Measurements from ENCODE around the gene ZNF699. TPM values are rescaled to one million over a fixed set of nuclear protein-coding genes. Genes with fewer than 3 reads are reported as not detected.

Gene ZNF699
- polyA plus RNA-seq, 1 of the 3 experiments (the other 2 are of a cell fraction), result 0.97 TPM

DNA sequence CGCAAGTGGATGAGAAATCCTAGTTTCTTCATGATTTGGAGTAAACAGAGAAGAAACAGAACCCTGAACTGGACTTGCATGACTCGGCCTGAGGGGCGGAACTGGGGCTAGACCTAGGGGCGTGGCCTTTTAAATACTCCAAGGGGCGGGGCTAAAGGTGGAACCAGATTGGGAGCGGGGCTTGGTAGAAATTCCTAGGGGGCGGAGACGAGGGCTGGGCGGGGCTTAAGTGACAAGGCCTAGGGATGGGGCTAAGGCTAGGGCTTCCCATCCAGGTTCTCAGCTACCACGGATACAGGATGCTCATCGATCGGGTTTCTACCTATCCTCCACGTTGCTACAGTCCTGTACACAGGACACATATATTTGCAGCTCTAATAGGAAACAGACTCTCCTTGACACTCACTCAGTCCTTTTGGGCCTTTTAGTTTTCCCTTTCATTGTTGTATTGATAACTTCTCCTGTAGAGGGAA lies 372 bp upstream of the ZNF699 start:
- peaks cover 16% of the 10 kb centered on the region for H3F3A ChIP-seq (replicated peaks; ENCODE audit: insufficient read depth)
- peaks cover 0 to 4% of the 10 kb centered on the region in 2 experiments; a peak in 2 of 4 replicates for H3K4me1 ChIP-seq (ENCODE audit: control insufficient read depth in 1 of 2, insufficient read depth in 2 of 2, low read depth in 1 of 2, low read length in 1 of 2)
- peak; percentile 92 for DNase-seq
- no peaks in the 10 kb centered on the region for H4K20me1 ChIP-seq (ENCODE audit: insufficient read depth)
- TF ChIP-seq RCOR1 (IDR thresholded peaks at IDR 0.05; ENCODE audit: low read length) (no peak), FOXJ3 (CRISPR knock-in tag; IDR thresholded peaks at IDR 0.05) (no peak), USF1 (IDR thresholded peaks at IDR 0.05; ENCODE audit: borderline replicate concordance, low read depth) (no peak), CHD2 (IDR thresholded peaks at IDR 0.05; ENCODE audit: low read length, partially characterized antibody) (no peak), ELF1 (IDR thresholded peaks at IDR 0.05) (no peak), FOXM1 (IDR thresholded peaks at IDR 0.05; ENCODE audit: low read depth) (no peak), EP300 (IDR thresholded peaks at IDR 0.05; ENCODE audit: borderline replicate concordance in 1 of 2, low read depth in 1 of 2, low read length in 1 of 2) (no peak), RFX5 (IDR thresholded peaks at IDR 0.05; ENCODE audit: low read length) (no peak), NFIC (IDR thresholded peaks at IDR 0.05; ENCODE audit: borderline replicate concordance) (no peak), USF2 (IDR thresholded peaks at IDR 0.05; ENCODE audit: borderline replicate concordance, low read depth, low read length) (no peak), GABPA (IDR thresholded peaks at IDR 0.05; ENCODE audit: low read depth) (no peak), GATA2 (CRISPR knock-in tag; IDR thresholded peaks at IDR 0.05) (no peak), CTCF (IDR thresholded peaks at IDR 0.05) (no peak), MEF2A (IDR thresholded peaks at IDR 0.05; ENCODE audit: borderline replicate concordance, low read depth) (no peak)
- TF ChIP-seq, protein P1, sequence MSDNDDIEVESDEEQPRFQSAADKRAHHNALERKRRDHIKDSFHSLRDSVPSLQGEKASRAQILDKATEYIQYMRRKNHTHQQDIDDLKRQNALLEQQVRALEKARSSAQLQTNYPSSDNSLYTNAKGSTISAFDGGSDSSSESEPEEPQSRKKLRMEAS (IDR thresholded peaks at IDR 0.05; ENCODE audit: low read depth), result no peak; the same call in 1 of the 2 replicates
- TF ChIP-seq, protein P2, sequence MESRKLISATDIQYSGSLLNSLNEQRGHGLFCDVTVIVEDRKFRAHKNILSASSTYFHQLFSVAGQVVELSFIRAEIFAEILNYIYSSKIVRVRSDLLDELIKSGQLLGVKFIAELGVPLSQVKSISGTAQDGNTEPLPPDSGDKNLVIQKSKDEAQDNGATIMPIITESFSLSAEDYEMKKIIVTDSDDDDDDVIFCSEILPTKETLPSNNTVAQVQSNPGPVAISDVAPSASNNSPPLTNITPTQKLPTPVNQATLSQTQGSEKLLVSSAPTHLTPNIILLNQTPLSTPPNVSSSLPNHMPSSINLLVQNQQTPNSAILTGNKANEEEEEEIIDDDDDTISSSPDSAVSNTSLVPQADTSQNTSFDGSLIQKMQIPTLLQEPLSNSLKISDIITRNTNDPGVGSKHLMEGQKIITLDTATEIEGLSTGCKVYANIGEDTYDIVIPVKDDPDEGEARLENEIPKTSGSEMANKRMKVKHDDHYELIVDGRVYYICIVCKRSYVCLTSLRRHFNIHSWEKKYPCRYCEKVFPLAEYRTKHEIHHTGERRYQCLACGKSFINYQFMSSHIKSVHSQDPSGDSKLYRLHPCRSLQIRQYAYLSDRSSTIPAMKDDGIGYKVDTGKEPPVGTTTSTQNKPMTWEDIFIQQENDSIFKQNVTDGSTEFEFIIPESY (IDR thresholded peaks at IDR 0.05; ENCODE audit: borderline replicate concordance, low read depth), result no peak
- TF ChIP-seq, protein P3, sequence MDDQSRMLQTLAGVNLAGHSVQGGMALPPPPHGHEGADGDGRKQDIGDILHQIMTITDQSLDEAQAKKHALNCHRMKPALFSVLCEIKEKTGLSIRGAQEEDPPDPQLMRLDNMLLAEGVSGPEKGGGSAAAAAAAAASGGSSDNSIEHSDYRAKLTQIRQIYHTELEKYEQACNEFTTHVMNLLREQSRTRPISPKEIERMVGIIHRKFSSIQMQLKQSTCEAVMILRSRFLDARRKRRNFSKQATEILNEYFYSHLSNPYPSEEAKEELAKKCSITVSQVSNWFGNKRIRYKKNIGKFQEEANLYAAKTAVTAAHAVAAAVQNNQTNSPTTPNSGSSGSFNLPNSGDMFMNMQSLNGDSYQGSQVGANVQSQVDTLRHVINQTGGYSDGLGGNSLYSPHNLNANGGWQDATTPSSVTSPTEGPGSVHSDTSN (IDR thresholded peaks at IDR 0.05), result no peak
- H3K9me3 ChIP-seq, result no peaks in the 10 kb centered on the region
- H3K79me2 ChIP-seq (ENCODE audit: insufficient read depth), result peaks cover 36% of the 10 kb centered on the region
- CTCF ChIA-PET, result interaction anchor here (1.1 to 2.2 kb wide), 3 partner anchors 12 to 105 kb away, joined by 4 to 6 read pairs (median 5); partner anchors contain the start of gene ZNF559
- H3K4me3 ChIP-seq (ENCODE audit: low read depth in 2 of 2, low read length in 1 of 2), result peak overlapping the region; percentile 79 to 97
- H3K4me2 ChIP-seq, result peak overlapping the region; percentile 80
- WGBS (ENCODE audit: low lambda C conversion rate), result 0% methylated on average over 11 of the region's 13 CpGs
- H3K36me3 ChIP-seq (replicated peaks in 1 of 2; ENCODE audit: control insufficient read depth in 1 of 2, insufficient read depth in 2 of 2, low read length in 1 of 2), result peaks cover 0 to 6% of the 10 kb centered on the region in 2 experiments
- no peaks in the 10 kb centered on the region for H3K9me2 ChIP-seq
- POLR2A ChIA-PET, result interaction anchor here (1.4 kb wide), 1 partner anchor 14 kb away, joined by 5 read pairs; no protein-coding TSS in a partner anchor
- no peaks in the 10 kb centered on the region for H3K27me3 ChIP-seq (ENCODE audit: insufficient read depth)
- H2AFZ ChIP-seq (ENCODE audit: low read depth), result peak overlapping the region; percentile 99
- H3K9ac ChIP-seq, result peak overlapping the region; percentile 87
- peak overlapping the region; percentile 87 to 94 for H3K27ac ChIP-seq (ENCODE audit: low read depth in 2 of 2, low read length in 1 of 2)
